Pancreas (tissue), 10 donors: ENCODE measurements around the gene LYZL2. TPM values are rescaled to one million over a fixed set of nuclear protein-coding genes. Genes with fewer than 3 reads are reported as not detected.
"Not testable (repeated sequence)": the region's sequence is repeated elsewhere in the genome, so short reads cannot be mapped to it uniquely, and the experiment has no call there.

Experiments used
- ATAC-seq, 4 donors: fragments of 200-7000 bp; cut with Tn5 transposase; one replicate each; pipeline versions ENCODE4 v1.8.0 to v1.9.1; 2020; ENCODE audit warnings: mild to moderate bottlenecking in 4 of 4, moderate library complexity in 4 of 4
- DNase-seq, 6 donors: peaks; one replicate each; pipeline ENCODE4 v3.0.0-alpha.2; 2020
- FAIRE-seq: peaks from 2 replicates; lab custom pipeline; 2012; peaks lifted over from hg19 to GRCh38; lab: Jason Lieb, UNC
- H3K27ac ChIP-seq, 4 donors: fragments of 200-600 bp; sonication (generic); 1 replicate in 3 of 4; 2 replicates in 1 of 4; pipeline versions ENCODE4 v1.5.0 to v1.8.0; 2020
- H3K27me3 ChIP-seq, 4 donors: fragments of 200-600 bp; one replicate each; pipeline ENCODE4 v1.8.0; 2021
- H3K36me3 ChIP-seq, 3 donors: fragments of 200-600 bp; sonication (generic) in 1 of 3; one replicate each; pipeline versions ENCODE4 v1.5.0 to v1.8.0; 2020 to 2021
- H3K4me1 ChIP-seq, 3 donors: fragments of 200-600 bp; one replicate each; pipeline ENCODE4 v1.8.0; 2021
- H3K4me3 ChIP-seq, 4 donors: fragments of 200-600 bp; sonication (generic) in 2 of 4; one replicate each; pipeline versions ENCODE4 v1.5.0 to v1.8.0; 2020 to 2021
- H3K9me3 ChIP-seq, 4 donors: fragments of 200-600 bp; one replicate each; pipeline ENCODE4 v1.8.0; 2021
- CTCF ChIP-seq, 4 donors: fragments of 200-600 bp; sonication (generic) in 3 of 4; IDR thresholded peaks; one replicate each; pipeline versions ENCODE4 v1.5.0 to v1.8.0; 2021; ENCODE audit warnings: antibody characterized with exemption in 4 of 4
- WGBS, 2 donors: extraction: QIAGEN DNeasy Blood & Tissue Kit; methylation state at CpG; one replicate each; pipeline ENCODE4 v1.1.7; 2013; 5-methylcytosine and 5-hydroxymethylcytosine counted together
- intact Hi-C, 3 donors: fragments of 100-400 bp; cut with DNase I; formaldehyde crosslinking; loops; one replicate each; pipeline versions ENCODE4 v1.11.1 to v1.14.2; 2022
- polyA plus RNA-seq, 2 donors: library from polyadenylated mRNA; stranded (reverse); fragments of 200-250 nt; gene quantifications; one replicate each; pipeline ENCODE4 v1.2.3, GENCODE V29; 2013
- total RNA-seq, 6 donors: library from RNA; stranded (reverse); fragmentation: NEBNext Ultra II Directional in 4 of 6; extraction: Animal tissue kit (Norgen Biotek cat#: 25700) in 4 of 6; gene quantifications; one replicate each; pipeline versions ENCODE4 v1.2.1 to v1.2.4, GENCODE V29; 2021 to 2023
- donor health status: healthy with polysubstance abuse.
- donor health status: DM: no; HTN: no; CAD: no; lungs with moderate emphysema.
- donor health status: DM: no; HTN: no; CAD: no.
- donor health status: control.
- donor health status: control.
- donor health status: Bipolar disorder and iron deficiency.
- donor health status: DM: yes; HTN: yes; CAD: no.
- donor health status: DM: no; HTN: no; CAD: no.
- donor health status: DM: no; HTN: no; CAD: no.
- donor health status: DM: yes; HTN: yes; CAD: no.

The LYZL2 gene
- total RNA-seq (not detected), polyA plus RNA-seq (not detected)

- DNase-seq = no peak
- no peak for FAIRE-seq
- Histone ChIP-seq H3K9me3 (no peaks in the 10 kb centered on the region), H3K4me3 (no peak within 1 kb of the TSS), H3K36me3 (no peaks in the 10 kb centered on the region), H3K4me1 (no peaks in the 10 kb centered on the region), H3K27me3 (peaks cover 0 to 10% (median 0%) of the 10 kb centered on the region in 4 donors), H3K27ac (no peak within 1 kb of the TSS)
- intact Hi-C loops = no loop called here
- no peak for ATAC-seq
- 60 to 75% methylated on average over 6 of the region's 6 CpGs for WGBS, 2 donors
- no peak for TF ChIP-seq CTCF (IDR thresholded peaks at IDR 0.05)
Observed at GRCh38 chr10:30629653-30630052, at the start of gene LYZL2. Gene LYZL2, minus strand, starts transcription at chr10:30629753. Its CDS starts 2,838 bp downstream, at chr10:30626915.

- H3K27me3 ChIP-seq, DNase-seq, ATAC-seq, H3K27ac ChIP-seq, H3K4me1 ChIP-seq, H3K4me3 ChIP-seq, H3K36me3 ChIP-seq, intact Hi-C loops, FAIRE-seq, H3K9me3 ChIP-seq: not testable (repeated sequence)
- WGBS, 2 donors = 67 to 72% methylated on average over 2 to 5 of the region's 7 CpGs
Observed at GRCh38 chr10:30677616-30678015, 48.1 kb upstream of the LYZL2 start.

- FAIRE-seq, H3K9me3 ChIP-seq, H3K27ac ChIP-seq, H3K36me3 ChIP-seq, H3K4me3 ChIP-seq, ATAC-seq, intact Hi-C loops, H3K27me3 ChIP-seq, DNase-seq, H3K4me1 ChIP-seq: not testable (repeated sequence)
- WGBS, 2 donors = 66 to 85% methylated on average over 3 of the region's 3 CpGs
Observed at GRCh38 chr10:30677146-30677545, 47.6 kb upstream of the LYZL2 start.

- Histone ChIP-seq H3K9me3 (no peaks in the 10 kb centered on the region), H3K27me3 (no peaks in the 10 kb centered on the region), H3K36me3 (no peaks in the 10 kb centered on the region), H3K4me1 (no peaks in the 10 kb centered on the region), H3K4me3 (no peak overlapping the region), H3K27ac (no peak overlapping the region)
- no peak for DNase-seq
- 62 to 69% methylated on average over 11 of the region's 13 CpGs for WGBS, 2 donors
- no peak for FAIRE-seq
- no peak for ATAC-seq
- no peak for TF ChIP-seq CTCF (IDR thresholded peaks at IDR 0.05)
- intact Hi-C loops = no loop called here
Observed at GRCh38 chr10:30675791-30676718, 46.5 kb upstream of the LYZL2 start.

GRCh38 chr10:30674796-30675195, 45.2 kb upstream of the LYZL2 start:
- FAIRE-seq = no peak
- Histone ChIP-seq H3K4me3 (no peak overlapping the region), H3K36me3 (no peaks in the 10 kb centered on the region), H3K4me1 (no peaks in the 10 kb centered on the region), H3K9me3 (no peaks in the 10 kb centered on the region), H3K27ac (no peak overlapping the region), H3K27me3 (no peaks in the 10 kb centered on the region)
- DNase-seq = no peak
- 68 to 80% methylated on average over 6 of the region's 6 CpGs for WGBS, 2 donors
- ATAC-seq = no peak
- no peak for TF ChIP-seq CTCF (IDR thresholded peaks at IDR 0.05)
- intact Hi-C loops = no loop called here

- WGBS, 2 donors = 60 to 84% methylated on average over 6 to 8 of the region's 13 CpGs
- FAIRE-seq, H3K9me3 ChIP-seq, H3K4me3 ChIP-seq, intact Hi-C loops, H3K27me3 ChIP-seq, ATAC-seq, H3K36me3 ChIP-seq, H3K4me1 ChIP-seq, H3K27ac ChIP-seq, DNase-seq: not testable (repeated sequence)
Observed at GRCh38 chr10:30673262-30673661, 43.7 kb upstream of the LYZL2 start.

- FAIRE-seq, H3K27me3 ChIP-seq, H3K4me3 ChIP-seq, H3K9me3 ChIP-seq, intact Hi-C loops, H3K27ac ChIP-seq, DNase-seq, H3K4me1 ChIP-seq, ATAC-seq, H3K36me3 ChIP-seq: not testable (repeated sequence)
- 78 to 81% methylated on average over 4 of the region's 4 CpGs for WGBS, 2 donors
Observed at GRCh38 chr10:30672338-30672737, 42.8 kb upstream of the LYZL2 start.
